ENCODE results near the gene TPRG1L.
"Not testable (repeated sequence)": the region's sequence is repeated elsewhere in the genome, so short reads cannot be mapped to it uniquely, and the experiment has no call there.

Gene TPRG1L

GRCh38 chr1:3609016-3609768 lies 15.6 kb upstream of the TPRG1L start:
- no peak for DNase-seq (ENCODE audit: low spot score)

- no peak for DNase-seq (ENCODE audit: low spot score)
These were observed 14.9 kb upstream of the TPRG1L start for GRCh38 chr1:3609769-3610526.

- no peak for DNase-seq (ENCODE audit: low spot score)
These were observed 14.2 kb upstream of the TPRG1L start for GRCh38 chr1:3610527-3611169.

GRCh38 chr1:3611170-3612019 lies 13.4 kb upstream of the TPRG1L start, which contains the start of gene MEGF6:
Gene MEGF6 (minus strand): TSS chr1:3611508. CDS start chr1:3611268, 240 bp downstream.
- peak; percentile 79 for DNase-seq (ENCODE audit: low spot score)

- no peak for DNase-seq (ENCODE audit: low spot score)
These were observed 12.7 kb upstream of the TPRG1L start for GRCh38 chr1:3612123-3612522.

- DNase-seq (ENCODE audit: low spot score), result peak; percentile 22
These were observed 9.8 kb upstream of the TPRG1L start for GRCh38 chr1:3614755-3615742.

- no peak for DNase-seq (ENCODE audit: low spot score)
These were observed 8.0 kb upstream of the TPRG1L start for GRCh38 chr1:3616861-3617260.

- no peak for DNase-seq (ENCODE audit: low spot score)
These were observed 6.9 kb upstream of the TPRG1L start for GRCh38 chr1:3617806-3618345.

- no peak for DNase-seq (ENCODE audit: low spot score)
These were observed 6.3 kb upstream of the TPRG1L start for GRCh38 chr1:3618531-3618880.

GRCh38 chr1:3618881-3619671 lies 5.7 kb upstream of the TPRG1L start:
- DNase-seq (ENCODE audit: low spot score), result peak; percentile 88

GRCh38 chr1:3620708-3621107 lies 4.1 kb upstream of the TPRG1L start:
- DNase-seq (ENCODE audit: low spot score), result no peak

GRCh38 chr1:3621151-3621671 lies 3.6 kb upstream of the TPRG1L start:
- not testable (repeated sequence) for DNase-seq (ENCODE audit: low spot score)

- not testable (repeated sequence) for DNase-seq (ENCODE audit: low spot score)
These were observed 2.7 kb upstream of the TPRG1L start for GRCh38 chr1:3622102-3622501.

GRCh38 chr1:3623441-3624199 lies 1.2 kb upstream of the TPRG1L start:
- DNase-seq (ENCODE audit: low spot score), result no peak

GRCh38 chr1:3625151-3625907 lies 514 bp downstream of the TPRG1L start:
- no peak for DNase-seq (ENCODE audit: low spot score)

GRCh38 chr1:3626025-3626424 lies 1.2 kb downstream of the TPRG1L start:
- no peak for DNase-seq (ENCODE audit: low spot score)

GRCh38 chr1:3627515-3628253 lies 2.9 kb downstream of the TPRG1L start:
- no peak for DNase-seq (ENCODE audit: low spot score)
